ENCODE results near the gene RBM33. TPM values are rescaled to one million over a fixed set of nuclear protein-coding genes. Genes with fewer than 3 reads are reported as not detected.
"Not testable (repeated sequence)": the region's sequence is repeated elsewhere in the genome, so short reads cannot be mapped to it uniquely, and the experiment has no call there.

The RBM33 gene
- total and polyA plus RNA-seq, 2 experiments from 2014 or later = 10.5 to 36.0 TPM

- Histone ChIP-seq H3K9ac (no peak overlapping the region), H3K4me2 (ENCODE audit: unreplicated experiment) (no peak overlapping the region), H3K27ac (no peak overlapping the region), H2AFZ (no peak overlapping the region), H3F3A (ENCODE audit: insufficient read depth) (no peaks in the 10 kb centered on the region), H3K9me2 (ENCODE audit: insufficient read depth) (no peaks in the 10 kb centered on the region), H3K4me1 (ENCODE audit: insufficient read depth) (0 out of 2 replicates have a peak, but pooled peaks cover 3% of the 10 kb centered on the region), H3K79me2 (ENCODE audit: insufficient read depth) (no peaks in the 10 kb centered on the region), H3K27me3 (replicated peaks; ENCODE audit: insufficient read depth) (peaks cover 36% of the 10 kb centered on the region), H3K9me3 (ENCODE audit: low read depth) (no peaks in the 10 kb centered on the region), H3K36me3 (ENCODE audit: low read depth) (no peaks in the 10 kb centered on the region), H4K20me1 (ENCODE audit: insufficient read depth) (no peaks in the 10 kb centered on the region), H3K4me3 (no peak overlapping the region)
- TF ChIP-seq EZH2 (IDR thresholded peaks at IDR 0.05; ENCODE audit: insufficient read depth, poor library complexity, severe bottlenecking) = no peak
- in situ Hi-C loops (cut with MboI) = no loop called here
- no peak for DNase-seq
- WGBS, 2 experiments (ENCODE audit: low coverage in 1 of 2, low lambda C conversion rate in 2 of 2, missing lambda C conversion rate in 2 of 2) = 63 to 75% methylated on average over 16 of the region's 16 CpGs
Observed at GRCh38 chr7:155816996-155817395, 172.5 kb downstream of the RBM33 start.

GRCh38 chr7:155817515-155817914 lies 173.1 kb downstream of the RBM33 start:
- H3K4me1 ChIP-seq (ENCODE audit: insufficient read depth); H3K79me2 ChIP-seq (ENCODE audit: insufficient read depth); DNase-seq; H3K9me3 ChIP-seq (ENCODE audit: low read depth); H3F3A ChIP-seq (ENCODE audit: insufficient read depth); in situ Hi-C loops (cut with MboI); H3K9me2 ChIP-seq (ENCODE audit: insufficient read depth); H2AFZ ChIP-seq; H3K4me3 ChIP-seq; H3K9ac ChIP-seq; H3K27ac ChIP-seq; H3K36me3 ChIP-seq (ENCODE audit: low read depth); H4K20me1 ChIP-seq (ENCODE audit: insufficient read depth); H3K4me2 ChIP-seq (ENCODE audit: unreplicated experiment): not testable (repeated sequence)
- WGBS, 2 experiments (ENCODE audit: low coverage in 1 of 2, low lambda C conversion rate in 2 of 2, missing lambda C conversion rate in 2 of 2) = 23 to 50% methylated on average over 1 to 3 of the region's 4 CpGs
- peaks cover 36% of the 10 kb centered on the region for H3K27me3 ChIP-seq (replicated peaks; ENCODE audit: insufficient read depth)

- in situ Hi-C loops (cut with MboI) = no loop called here
- no peak overlapping the region for H3K4me2 ChIP-seq (ENCODE audit: unreplicated experiment)
- no peaks in the 10 kb centered on the region for H3K36me3 ChIP-seq (ENCODE audit: low read depth)
- no peaks in the 10 kb centered on the region for H3K79me2 ChIP-seq (ENCODE audit: insufficient read depth)
- no peak for DNase-seq
- H3K27ac ChIP-seq = no peak overlapping the region
- H2AFZ ChIP-seq = no peak overlapping the region
- H4K20me1 ChIP-seq (ENCODE audit: insufficient read depth) = no peaks in the 10 kb centered on the region
- no peak overlapping the region for H3K9ac ChIP-seq
- no peak overlapping the region for H3K4me3 ChIP-seq
- no peaks in the 10 kb centered on the region for H3K4me1 ChIP-seq (ENCODE audit: insufficient read depth)
- TF ChIP-seq EZH2 (IDR thresholded peaks at IDR 0.05; ENCODE audit: insufficient read depth, poor library complexity, severe bottlenecking) (no peak), EZH2phosphoT487 (IDR thresholded peaks at IDR 0.05; ENCODE audit: insufficient read depth, low read depth) (no peak)
- H3K9me2 ChIP-seq (ENCODE audit: insufficient read depth) = no peaks in the 10 kb centered on the region
- H3K9me3 ChIP-seq (ENCODE audit: low read depth) = no peaks in the 10 kb centered on the region
- WGBS, 2 experiments (ENCODE audit: low coverage in 1 of 2, low lambda C conversion rate in 2 of 2, missing lambda C conversion rate in 2 of 2) = 50 to 56% methylated on average over 21 of the region's 21 CpGs
- H3K27me3 ChIP-seq (replicated peaks; ENCODE audit: insufficient read depth) = peaks cover 32% of the 10 kb centered on the region
- no peaks in the 10 kb centered on the region for H3F3A ChIP-seq (ENCODE audit: insufficient read depth)
Observed at GRCh38 chr7:155818154-155818819, 173.8 kb downstream of the RBM33 start.

GRCh38 chr7:155818820-155819168 lies 174.3 kb downstream of the RBM33 start:
- TF ChIP-seq EZH2phosphoT487 (IDR thresholded peaks at IDR 0.05; ENCODE audit: insufficient read depth, low read depth) = no peak
- TF ChIP-seq EZH2 (IDR thresholded peaks at IDR 0.05; ENCODE audit: insufficient read depth, poor library complexity, severe bottlenecking) = no peak
- no peak overlapping the region for H3K4me3 ChIP-seq
- no peak overlapping the region for H3K9ac ChIP-seq
- H3K36me3 ChIP-seq (ENCODE audit: low read depth) = no peaks in the 10 kb centered on the region
- in situ Hi-C loops (cut with MboI) = no loop called here
- H3K4me1 ChIP-seq (ENCODE audit: insufficient read depth) = no peaks in the 10 kb centered on the region
- H3K9me3 ChIP-seq (ENCODE audit: low read depth) = no peaks in the 10 kb centered on the region
- no peak overlapping the region for H3K27ac ChIP-seq
- H3K4me2 ChIP-seq (ENCODE audit: unreplicated experiment) = no peak overlapping the region
- no peaks in the 10 kb centered on the region for H3K9me2 ChIP-seq (ENCODE audit: insufficient read depth)
- no peaks in the 10 kb centered on the region for H3K79me2 ChIP-seq (ENCODE audit: insufficient read depth)
- H3F3A ChIP-seq (ENCODE audit: insufficient read depth) = no peaks in the 10 kb centered on the region
- no peak for DNase-seq
- no peaks in the 10 kb centered on the region for H4K20me1 ChIP-seq (ENCODE audit: insufficient read depth)
- H2AFZ ChIP-seq = no peak overlapping the region
- 35 to 43% methylated on average over 6 of the region's 6 CpGs for WGBS, 2 experiments (ENCODE audit: low coverage in 1 of 2, low lambda C conversion rate in 2 of 2, missing lambda C conversion rate in 2 of 2)
- H3K27me3 ChIP-seq (replicated peaks; ENCODE audit: insufficient read depth) = peaks cover 27% of the 10 kb centered on the region

- Histone ChIP-seq H3K4me1 (ENCODE audit: insufficient read depth) (no peaks in the 10 kb centered on the region), H3K79me2 (ENCODE audit: insufficient read depth) (no peaks in the 10 kb centered on the region), H3K4me3 (no peak overlapping the region), H2AFZ (no peak overlapping the region), H3K9me3 (ENCODE audit: low read depth) (no peaks in the 10 kb centered on the region), H3K27ac (no peak overlapping the region), H3K9ac (no peak overlapping the region), H3K36me3 (ENCODE audit: low read depth) (no peaks in the 10 kb centered on the region), H3F3A (ENCODE audit: insufficient read depth) (no peaks in the 10 kb centered on the region), H4K20me1 (ENCODE audit: insufficient read depth) (no peaks in the 10 kb centered on the region), H3K27me3 (replicated peaks; ENCODE audit: insufficient read depth) (peaks cover 24% of the 10 kb centered on the region), H3K9me2 (ENCODE audit: insufficient read depth) (no peaks in the 10 kb centered on the region), H3K4me2 (ENCODE audit: unreplicated experiment) (no peak overlapping the region)
- DNase-seq = no peak
- in situ Hi-C loops (cut with MboI) = no loop called here
- TF ChIP-seq EZH2 (IDR thresholded peaks at IDR 0.05; ENCODE audit: insufficient read depth, poor library complexity, severe bottlenecking) (no peak), EZH2phosphoT487 (IDR thresholded peaks at IDR 0.05; ENCODE audit: insufficient read depth, low read depth) (no peak)
- WGBS, 2 experiments (ENCODE audit: low coverage in 1 of 2, low lambda C conversion rate in 2 of 2, missing lambda C conversion rate in 2 of 2) = 48 to 51% methylated on average over 12 of the region's 12 CpGs
Observed at GRCh38 chr7:155819186-155819585, 174.7 kb downstream of the RBM33 start.
